Measurements from ENCODE around the gene SPRR2B.
"Not testable (repeated sequence)": the region's sequence is repeated elsewhere in the genome, so short reads cannot be mapped to it uniquely, and the experiment has no call there.

SPRR2B gene

GRCh38 chr1:153071511-153071910, at the start of gene SPRR2B:
Gene SPRR2B, minus strand, starts transcription at chr1:153071611. Its CDS starts 772 bp downstream, at chr1:153070839.
- no peak for DNase-seq (ENCODE audit: low read depth in 1 of 2, low spot score in 1 of 2)

GRCh38 chr1:153120945-153121344, 49.5 kb upstream of the SPRR2B start:
- no peak for DNase-seq (ENCODE audit: low read depth in 1 of 2, low spot score in 1 of 2)

- DNase-seq (ENCODE audit: low read depth in 1 of 2, low spot score in 1 of 2): no peak
Measured at GRCh38 chr1:153119491-153119971, 48.1 kb upstream of the SPRR2B start.

- DNase-seq (ENCODE audit: low read depth in 1 of 2, low spot score in 1 of 2): not testable (repeated sequence)
Measured at GRCh38 chr1:153115264-153115663, 43.9 kb upstream of the SPRR2B start.

- DNase-seq (ENCODE audit: low read depth in 1 of 2, low spot score in 1 of 2): no peak
Measured at GRCh38 chr1:153113416-153113815, 42.0 kb upstream of the SPRR2B start, which contains the start of gene SPRR2F. Gene SPRR2F, minus strand, starts transcription at chr1:153113516. Its CDS starts 783 bp downstream, at chr1:153112733.

- not testable (repeated sequence) for DNase-seq (ENCODE audit: low read depth in 1 of 2, low spot score in 1 of 2)
Measured at GRCh38 chr1:153112454-153112853, 41.0 kb upstream of the SPRR2B start.

GRCh38 chr1:153100245-153100644, 28.8 kb upstream of the SPRR2B start:
- no peak for DNase-seq (ENCODE audit: low read depth in 1 of 2, low spot score in 1 of 2)

GRCh38 chr1:153099461-153100045, 28.1 kb upstream of the SPRR2B start:
- no peak for DNase-seq (ENCODE audit: low read depth in 1 of 2, low spot score in 1 of 2)

- DNase-seq (ENCODE audit: low read depth in 1 of 2, low spot score in 1 of 2): no peak
Measured at GRCh38 chr1:153095764-153096163, 24.4 kb upstream of the SPRR2B start.

- no peak for DNase-seq (ENCODE audit: low read depth in 1 of 2, low spot score in 1 of 2)
Measured at GRCh38 chr1:153094426-153094825, 23.0 kb upstream of the SPRR2B start, which contains the start of gene SPRR2E. Gene SPRR2E, minus strand, starts transcription at chr1:153094526. Its CDS starts 775 bp downstream, at chr1:153093751.

- no peak for DNase-seq (ENCODE audit: low read depth in 1 of 2, low spot score in 1 of 2)
Measured at GRCh38 chr1:153087652-153088051, 16.2 kb upstream of the SPRR2B start.

- DNase-seq (ENCODE audit: low read depth in 1 of 2, low spot score in 1 of 2): no peak
Measured at GRCh38 chr1:153081736-153082135, 10.3 kb upstream of the SPRR2B start.

GRCh38 chr1:153072806-153073726, 1.7 kb upstream of the SPRR2B start:
- DNase-seq (ENCODE audit: low read depth in 1 of 2, low spot score in 1 of 2): no peak

GRCh38 chr1:153070243-153070642, 1.2 kb downstream of the SPRR2B start:
- DNase-seq (ENCODE audit: low read depth in 1 of 2, low spot score in 1 of 2): no peak

- no peak for DNase-seq (ENCODE audit: low read depth in 1 of 2, low spot score in 1 of 2)
Measured at GRCh38 chr1:153058826-153059784, 12.3 kb downstream of the SPRR2B start.

GRCh38 chr1:153058154-153058553, 13.3 kb downstream of the SPRR2B start:
- DNase-seq (ENCODE audit: low read depth in 1 of 2, low spot score in 1 of 2): no peak

- DNase-seq (ENCODE audit: low read depth in 1 of 2, low spot score in 1 of 2): no peak
Measured at GRCh38 chr1:153057375-153057774, 14.0 kb downstream of the SPRR2B start, which contains the start of gene SPRR2A. Gene SPRR2A, minus strand, starts transcription at chr1:153057512. Its CDS starts 777 bp downstream, at chr1:153056735.

GRCh38 chr1:153056111-153056510, 15.3 kb downstream of the SPRR2B start:
- DNase-seq (ENCODE audit: low read depth in 1 of 2, low spot score in 1 of 2): not testable (repeated sequence)

- no peak for DNase-seq (ENCODE audit: low read depth in 1 of 2, low spot score in 1 of 2)
Measured at GRCh38 chr1:153049211-153049610, 22.2 kb downstream of the SPRR2B start.

- DNase-seq (ENCODE audit: low read depth in 1 of 2, low spot score in 1 of 2): no peak
Measured at GRCh38 chr1:153040950-153041631, 30.3 kb downstream of the SPRR2B start, which contains the start of gene SPRR2D. Gene SPRR2D, minus strand, starts transcription at chr1:153041120. Its CDS starts 774 bp downstream, at chr1:153040346.

Measured in activated CD4-positive, alpha-beta T cell treated with anti-CD3 and anti-CD28 coated beads, Interleukin-2, amount 50 U/mL, for 24 hours (primary cell).